ENCODE results near the gene PTPN5.

Gene PTPN5

DNA sequence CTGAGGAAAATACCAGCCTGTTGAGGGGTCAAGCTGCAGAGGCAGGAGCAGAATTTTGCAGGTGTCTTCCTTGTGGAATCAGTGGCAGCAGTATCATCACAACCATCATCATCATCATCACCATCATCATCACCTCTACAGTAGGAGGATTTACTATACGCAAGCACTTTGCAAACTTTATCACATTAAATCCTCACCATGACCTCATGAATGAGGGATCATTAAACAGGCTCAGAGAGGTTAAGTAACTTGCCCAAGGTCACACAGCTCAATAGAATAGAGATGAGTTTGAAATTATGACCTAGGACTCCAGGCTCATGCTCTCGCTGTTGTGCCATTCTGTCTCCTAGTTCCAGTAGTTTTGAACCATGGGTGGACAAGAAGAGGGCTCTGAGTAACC is 25.6 kb downstream of the PTPN5 start:
- Histone ChIP-seq H3K79me2 (no peaks in the 10 kb centered on the region), H3K9ac (no peak overlapping the region), H3K27me3 (ENCODE audit: control insufficient read depth, insufficient read depth, low read length) (no peaks in the 10 kb centered on the region), H3K4me1 (no peaks in the 10 kb centered on the region), H3K9me3 (ENCODE audit: control insufficient read depth, low read length) (no peaks in the 10 kb centered on the region), H3K27ac (no peak overlapping the region), H3K4me2 (ENCODE audit: low read length) (no peak overlapping the region), H2AFZ (no peak overlapping the region), H3K36me3 (ENCODE audit: control insufficient read depth, insufficient read depth, low read length) (no peaks in the 10 kb centered on the region), H3K4me3 (ENCODE audit: low read depth, low read length) (no peak overlapping the region)
- TF ChIP-seq, protein P1, sequence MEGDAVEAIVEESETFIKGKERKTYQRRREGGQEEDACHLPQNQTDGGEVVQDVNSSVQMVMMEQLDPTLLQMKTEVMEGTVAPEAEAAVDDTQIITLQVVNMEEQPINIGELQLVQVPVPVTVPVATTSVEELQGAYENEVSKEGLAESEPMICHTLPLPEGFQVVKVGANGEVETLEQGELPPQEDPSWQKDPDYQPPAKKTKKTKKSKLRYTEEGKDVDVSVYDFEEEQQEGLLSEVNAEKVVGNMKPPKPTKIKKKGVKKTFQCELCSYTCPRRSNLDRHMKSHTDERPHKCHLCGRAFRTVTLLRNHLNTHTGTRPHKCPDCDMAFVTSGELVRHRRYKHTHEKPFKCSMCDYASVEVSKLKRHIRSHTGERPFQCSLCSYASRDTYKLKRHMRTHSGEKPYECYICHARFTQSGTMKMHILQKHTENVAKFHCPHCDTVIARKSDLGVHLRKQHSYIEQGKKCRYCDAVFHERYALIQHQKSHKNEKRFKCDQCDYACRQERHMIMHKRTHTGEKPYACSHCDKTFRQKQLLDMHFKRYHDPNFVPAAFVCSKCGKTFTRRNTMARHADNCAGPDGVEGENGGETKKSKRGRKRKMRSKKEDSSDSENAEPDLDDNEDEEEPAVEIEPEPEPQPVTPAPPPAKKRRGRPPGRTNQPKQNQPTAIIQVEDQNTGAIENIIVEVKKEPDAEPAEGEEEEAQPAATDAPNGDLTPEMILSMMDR (IDR thresholded peaks at IDR 0.05): no peak

DNA sequence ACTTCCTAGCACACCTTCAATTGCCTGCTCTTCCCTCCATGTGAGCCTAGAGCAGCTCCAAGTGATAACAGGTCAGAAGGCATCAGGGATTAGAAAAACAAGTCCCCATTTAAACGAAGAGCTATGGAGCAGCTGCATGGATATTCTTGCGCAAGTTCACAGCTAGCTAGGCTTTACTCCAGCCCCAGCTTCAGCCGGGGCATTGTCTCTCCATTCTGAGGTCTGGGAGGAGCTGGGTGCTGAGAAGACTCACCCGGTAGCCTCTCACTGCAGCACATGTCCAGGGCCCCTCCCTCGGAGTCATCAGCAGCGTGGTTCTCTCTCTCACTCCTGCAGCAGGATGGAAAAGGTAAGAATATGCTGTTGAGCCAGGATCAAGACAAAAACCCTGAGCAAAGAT is 26.0 kb downstream of the PTPN5 start:
- no peak overlapping the region for H3K4me2 ChIP-seq (ENCODE audit: low read length)
- H3K27me3 ChIP-seq (ENCODE audit: control insufficient read depth, insufficient read depth, low read length): no peaks in the 10 kb centered on the region
- no peak overlapping the region for H2AFZ ChIP-seq
- H3K9me3 ChIP-seq (ENCODE audit: control insufficient read depth, low read length): no peaks in the 10 kb centered on the region
- no peak overlapping the region for H3K4me3 ChIP-seq (ENCODE audit: low read depth, low read length)
- H3K27ac ChIP-seq: no peak overlapping the region
- no peaks in the 10 kb centered on the region for H3K79me2 ChIP-seq
- no peak overlapping the region for H3K9ac ChIP-seq
- TF ChIP-seq, protein P1 (IDR thresholded peaks at IDR 0.05): no peak
- no peaks in the 10 kb centered on the region for H3K4me1 ChIP-seq
- H3K36me3 ChIP-seq (ENCODE audit: control insufficient read depth, insufficient read depth, low read length): no peaks in the 10 kb centered on the region

DNA sequence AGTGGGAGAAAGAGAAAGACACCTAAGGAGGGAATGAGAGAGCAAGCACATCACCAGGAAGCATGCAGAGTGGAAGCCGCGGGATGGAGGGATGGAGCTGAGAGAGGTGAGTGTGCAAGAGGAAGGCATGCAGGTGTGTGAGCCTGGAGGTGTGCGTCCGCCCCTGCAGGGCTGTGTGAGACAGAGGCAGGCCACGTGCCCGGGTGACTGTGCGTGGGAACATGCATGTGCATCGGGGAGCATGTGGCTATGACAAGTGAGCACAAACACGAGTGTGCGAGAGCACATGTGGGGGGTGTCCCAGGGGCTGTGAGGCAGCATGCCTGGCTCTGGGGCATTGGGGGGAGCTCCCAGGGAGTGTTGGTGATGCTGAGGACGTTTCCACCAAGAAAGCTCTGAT is 29.9 kb downstream of the PTPN5 start:
- Histone ChIP-seq H3K36me3 (ENCODE audit: control insufficient read depth, insufficient read depth, low read length) (no peaks in the 10 kb centered on the region), H3K27ac (no peak overlapping the region), H3K9ac (no peak overlapping the region), H3K4me1 (no peaks in the 10 kb centered on the region), H3K4me3 (ENCODE audit: low read depth, low read length) (no peak overlapping the region), H3K4me2 (ENCODE audit: low read length) (no peak overlapping the region), H2AFZ (no peak overlapping the region), H3K79me2 (no peaks in the 10 kb centered on the region), H3K27me3 (ENCODE audit: control insufficient read depth, insufficient read depth, low read length) (no peaks in the 10 kb centered on the region), H3K9me3 (ENCODE audit: control insufficient read depth, low read length) (no peaks in the 10 kb centered on the region)
- TF ChIP-seq, protein P1 (IDR thresholded peaks at IDR 0.05): no peak

DNA sequence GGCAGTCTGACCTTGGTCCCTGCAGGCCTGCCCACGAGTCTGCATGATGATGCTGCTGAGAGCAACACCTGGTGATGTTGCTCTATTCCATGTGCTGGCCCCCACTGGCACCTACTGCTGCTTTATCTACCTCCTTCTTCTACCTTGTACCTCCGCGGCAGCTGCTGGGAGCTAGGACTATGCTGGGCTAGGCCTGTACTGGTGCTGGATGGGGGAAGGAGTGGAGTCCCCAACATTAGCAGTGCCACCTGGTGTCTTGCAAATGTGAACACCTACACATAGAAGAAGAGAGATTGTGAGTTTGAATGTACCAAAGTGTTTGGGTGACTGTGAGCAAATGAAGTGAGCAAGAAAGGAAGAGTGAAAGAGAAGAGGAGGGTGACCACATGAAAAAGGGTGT is 30.5 kb downstream of the PTPN5 start:
- Histone ChIP-seq H3K4me1 (no peaks in the 10 kb centered on the region), H3K27me3 (ENCODE audit: control insufficient read depth, insufficient read depth, low read length) (no peaks in the 10 kb centered on the region)
- TF ChIP-seq, protein P1 (IDR thresholded peaks at IDR 0.05): no peak

DNA sequence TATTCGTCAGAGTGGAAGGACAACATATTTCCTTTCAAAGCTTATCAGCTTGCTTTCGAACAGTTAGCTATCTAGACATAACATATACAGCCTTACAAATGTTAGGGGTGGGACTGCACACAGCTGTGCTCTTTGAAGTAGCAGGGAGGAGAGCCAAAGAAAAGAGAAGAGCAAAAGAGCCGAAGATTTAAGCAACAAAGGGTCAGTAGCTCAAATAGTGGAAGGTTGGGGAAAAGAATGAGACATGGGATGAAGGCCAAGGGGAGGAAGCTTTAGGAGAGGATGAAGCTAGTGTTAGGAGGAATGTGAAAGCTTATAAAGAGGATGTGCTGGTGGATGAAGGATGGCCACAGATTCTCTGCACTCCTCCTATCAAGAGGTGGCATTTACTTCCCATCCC is 33.8 kb downstream of the PTPN5 start:
- Histone ChIP-seq H2AFZ (no peak overlapping the region), H3K9ac (no peak overlapping the region), H3K79me2 (no peaks in the 10 kb centered on the region), H3K36me3 (ENCODE audit: control insufficient read depth, insufficient read depth, low read length) (no peaks in the 10 kb centered on the region), H3K27ac (no peak overlapping the region), H3K4me1 (no peaks in the 10 kb centered on the region), H3K27me3 (ENCODE audit: control insufficient read depth, insufficient read depth, low read length) (no peaks in the 10 kb centered on the region), H3K4me3 (ENCODE audit: low read depth, low read length) (no peak overlapping the region), H3K4me2 (ENCODE audit: low read length) (no peak overlapping the region), H3K9me3 (ENCODE audit: control insufficient read depth, low read length) (no peaks in the 10 kb centered on the region)
- TF ChIP-seq, protein P1 (IDR thresholded peaks at IDR 0.05): no peak

More for the DNA sequence above, 30.5 kb downstream of the PTPN5 start:
- H2AFZ ChIP-seq: no peak overlapping the region
- no peak overlapping the region for H3K4me3 ChIP-seq (ENCODE audit: low read depth, low read length)
- H3K79me2 ChIP-seq: no peaks in the 10 kb centered on the region
- no peak overlapping the region for H3K4me2 ChIP-seq (ENCODE audit: low read length)
- no peaks in the 10 kb centered on the region for H3K9me3 ChIP-seq (ENCODE audit: control insufficient read depth, low read length)
- no peak overlapping the region for H3K9ac ChIP-seq
- no peaks in the 10 kb centered on the region for H3K36me3 ChIP-seq (ENCODE audit: control insufficient read depth, insufficient read depth, low read length)
- no peak overlapping the region for H3K27ac ChIP-seq

Data from parathyroid adenoma (tissue), 2 donors.